Activated CD4-positive, alpha-beta memory T cell treated with anti-CD3 and anti-CD28 coated beads for 36 hours (primary cell): ENCODE measurements around the gene BNC2. TPM values are rescaled to one million over a fixed set of nuclear protein-coding genes. Genes with fewer than 3 reads are reported as not detected.

Source experiments
- CTCF ChIA-PET: fragments of 350-600 bp; sonication (Branson Sonifier 250); formaldehyde crosslinking; loops from one replicate; lab custom pipeline; 2021; ENCODE audit warnings: antibody characterized with exemption, inconsistent platforms; lab: Charles Lee
- POLR2A ChIA-PET: fragments of 350-600 bp; sonication (Branson Sonifier 250); formaldehyde crosslinking; loops from one replicate; lab custom pipeline; 2021; ENCODE audit warnings: antibody characterized with exemption; lab: Charles Lee
- DNase-seq: peaks from one replicate; pipeline ENCODE4 v3.0.0-alpha.2; 2020
- H3K27ac Mint-ChIP-seq: one replicate; pipeline ENCODE4 v1.8.0; 2021; ENCODE audit warnings: mixed read lengths
- H3K27me3 Mint-ChIP-seq: one replicate; pipeline ENCODE4 v1.8.0; 2021; ENCODE audit warnings: mixed read lengths
- H3K36me3 Mint-ChIP-seq: one replicate; pipeline ENCODE4 v1.8.0; 2021; ENCODE audit warnings: mixed read lengths
- H3K4me1 Mint-ChIP-seq: one replicate; pipeline ENCODE4 v1.8.0; 2021; ENCODE audit warnings: low read depth, mixed read lengths
- H3K4me3 Mint-ChIP-seq: one replicate; pipeline ENCODE4 v1.8.0; 2021; ENCODE audit warnings: mild to moderate bottlenecking, mixed read lengths
- H3K9me3 Mint-ChIP-seq: one replicate; pipeline ENCODE4 v1.8.0; 2021; ENCODE audit warnings: mixed read lengths
- intact Hi-C: fragments of 100-400 bp; cut with micrococcal nuclease; formaldehyde crosslinking; loops from one replicate; pipeline ENCODE4 v1.15.1; 2023
- total RNA-seq, 2 experiments: library from RNA; stranded (reverse); gene quantifications; one replicate each; pipeline ENCODE4 v1.2.3, GENCODE V29; 2021

The BNC2 gene
- total RNA-seq, 2 experiments from 2014 or later: not detected

DNA sequence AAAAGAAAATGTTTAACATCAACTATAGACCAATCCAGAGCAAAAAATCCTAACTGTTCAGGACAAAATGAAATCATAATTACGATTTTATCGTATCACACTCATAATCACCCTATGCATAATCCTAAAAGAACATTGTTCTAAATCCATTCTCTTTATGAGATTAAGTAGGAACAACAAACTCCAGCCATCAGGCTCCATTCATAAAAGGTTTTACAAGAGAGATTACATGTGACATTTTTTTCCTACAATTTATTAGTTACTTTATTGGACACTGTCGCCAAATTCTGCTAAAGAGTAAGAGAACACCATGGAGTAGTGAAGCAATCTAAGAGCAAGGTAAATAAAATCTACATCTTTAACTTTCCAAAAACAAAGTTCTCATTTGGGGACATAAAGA lies 198.0 kb downstream of the BNC2 start:
- Mint-ChIP-seq H3K4me3 (no peak overlapping the region), H3K27me3 (no peaks in the 10 kb centered on the region), H3K4me1 (no peaks in the 10 kb centered on the region), H3K9me3 (peaks cover 11% of the 10 kb centered on the region), H3K36me3 (no peaks in the 10 kb centered on the region), H3K27ac (no peak overlapping the region)
- ChIA-PET CTCF (no interaction called here), POLR2A (no interaction called here)
- no peak for DNase-seq
- intact Hi-C loops: no loop called here

DNA sequence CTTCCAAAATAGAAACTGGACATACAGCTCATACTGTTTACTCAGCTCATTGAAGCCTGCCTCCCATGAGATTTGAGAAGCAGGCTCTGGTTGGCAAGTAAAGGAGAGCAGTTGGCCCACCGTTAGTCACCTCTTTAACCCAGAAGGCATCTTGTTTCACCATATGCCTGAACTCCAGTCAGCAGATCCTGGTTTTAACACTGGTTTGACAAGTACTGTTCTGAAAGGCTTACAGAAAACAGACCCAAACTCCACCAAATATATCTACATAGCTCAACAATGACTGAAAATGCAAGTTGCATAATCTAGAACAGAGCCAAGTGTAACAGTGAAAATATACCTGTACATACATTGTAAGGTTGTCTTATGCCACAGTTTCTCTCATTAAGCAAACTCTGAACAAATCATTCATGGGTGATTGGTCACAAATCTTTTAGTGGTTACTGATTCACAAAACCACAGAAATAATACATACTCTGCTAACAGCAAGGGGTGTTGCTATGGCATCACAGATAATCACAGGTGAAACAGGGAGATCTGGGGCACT lies 198.8 kb downstream of the BNC2 start:
- no peaks in the 10 kb centered on the region for H3K4me1 Mint-ChIP-seq
- H3K36me3 Mint-ChIP-seq: no peaks in the 10 kb centered on the region
- no peak overlapping the region for H3K4me3 Mint-ChIP-seq
- H3K9me3 Mint-ChIP-seq: peaks cover 11% of the 10 kb centered on the region
- no peak overlapping the region for H3K27ac Mint-ChIP-seq
- POLR2A ChIA-PET: no interaction called here
- intact Hi-C loops: no loop called here
- DNase-seq: no peak
- CTCF ChIA-PET: no interaction called here
- H3K27me3 Mint-ChIP-seq: no peaks in the 10 kb centered on the region

DNA sequence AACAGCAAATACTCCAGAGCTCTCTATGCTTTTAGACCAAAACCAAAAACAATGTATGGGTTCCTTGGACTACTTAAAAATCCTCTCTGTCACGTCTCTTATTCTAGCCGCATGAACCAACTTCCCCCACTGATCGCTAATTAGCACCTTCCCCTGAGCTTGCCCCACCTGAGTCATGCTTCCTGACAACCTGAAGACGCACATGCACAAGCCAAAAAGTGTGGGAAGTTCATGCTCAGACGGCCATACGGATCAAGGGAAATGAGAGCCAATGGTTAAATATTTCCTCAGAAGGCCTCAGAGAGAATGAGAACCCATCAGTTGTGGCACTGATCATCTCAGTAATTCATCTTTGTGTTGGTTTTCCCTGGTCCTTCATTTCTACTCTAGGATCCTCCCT lies 199.7 kb downstream of the BNC2 start:
- H3K27ac Mint-ChIP-seq: no peak overlapping the region
- CTCF ChIA-PET: no interaction called here
- POLR2A ChIA-PET: no interaction called here

DNA sequence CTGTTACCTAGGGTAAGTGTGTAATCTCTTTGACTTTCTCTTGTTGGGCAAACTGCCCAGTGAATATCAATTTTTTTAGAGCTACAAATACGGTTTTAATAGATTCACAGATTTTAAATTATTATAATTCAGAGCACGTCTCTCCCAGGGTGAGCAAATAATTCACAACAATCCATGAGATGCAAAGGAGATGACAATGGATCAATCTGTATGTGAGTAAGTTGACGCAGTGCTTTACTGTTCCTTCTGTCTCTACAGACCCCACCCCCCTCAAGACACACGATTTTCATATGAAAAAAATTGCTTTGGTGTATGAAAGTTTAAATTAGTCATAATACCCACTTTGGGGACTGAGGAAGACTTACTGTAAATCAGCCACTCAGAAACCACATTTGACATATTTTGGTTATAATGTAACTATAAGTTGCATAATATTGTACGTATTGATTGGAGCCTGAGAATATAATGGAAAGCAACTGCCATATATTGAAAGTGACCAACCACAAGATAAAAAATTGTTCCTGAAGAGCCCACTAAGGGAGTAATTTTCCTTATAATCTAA lies 201.7 kb downstream of the BNC2 start:
- no peak overlapping the region for H3K4me3 Mint-ChIP-seq
- POLR2A ChIA-PET: no interaction called here
- CTCF ChIA-PET: no interaction called here
- no peak for DNase-seq
- no peaks in the 10 kb centered on the region for H3K4me1 Mint-ChIP-seq
- no peak overlapping the region for H3K27ac Mint-ChIP-seq
- H3K9me3 Mint-ChIP-seq: peaks cover 11% of the 10 kb centered on the region
- H3K36me3 Mint-ChIP-seq: no peaks in the 10 kb centered on the region
- H3K27me3 Mint-ChIP-seq: no peaks in the 10 kb centered on the region
- intact Hi-C loops: no loop called here

More for the DNA sequence above, 199.7 kb downstream of the BNC2 start:
- DNase-seq: no peak
- no peaks in the 10 kb centered on the region for H3K27me3 Mint-ChIP-seq
- H3K9me3 Mint-ChIP-seq: peaks cover 11% of the 10 kb centered on the region
- H3K4me3 Mint-ChIP-seq: no peak overlapping the region
- intact Hi-C loops: no loop called here
- no peaks in the 10 kb centered on the region for H3K36me3 Mint-ChIP-seq
- H3K4me1 Mint-ChIP-seq: no peaks in the 10 kb centered on the region

DNA sequence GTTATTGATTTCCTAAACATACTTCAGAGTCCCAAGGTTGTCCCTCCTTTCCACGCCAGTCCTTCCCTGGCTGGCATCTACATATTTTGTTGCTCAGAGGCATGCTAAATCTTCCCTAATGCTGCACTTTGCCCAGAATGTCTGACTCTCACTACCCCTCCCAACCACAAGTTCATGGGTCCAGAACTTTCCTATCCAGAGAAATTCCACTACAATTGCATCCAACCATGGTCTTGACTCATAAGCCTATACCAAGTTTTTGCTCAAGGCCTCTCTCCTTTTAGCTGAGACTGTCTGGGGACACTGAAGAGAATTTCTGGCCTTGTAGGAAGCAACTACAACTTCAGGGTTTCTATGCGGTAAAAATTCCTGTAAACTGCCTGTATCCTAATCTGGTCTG lies 206.3 kb downstream of the BNC2 start:
- ChIA-PET POLR2A (no interaction called here), CTCF (no interaction called here)
- Mint-ChIP-seq H3K27ac (no peak overlapping the region), H3K4me3 (no peak overlapping the region), H3K9me3 (peaks cover 10% of the 10 kb centered on the region), H3K36me3 (no peaks in the 10 kb centered on the region), H3K27me3 (no peaks in the 10 kb centered on the region), H3K4me1 (no peaks in the 10 kb centered on the region)
- intact Hi-C loops: no loop called here
- no peak for DNase-seq

DNA sequence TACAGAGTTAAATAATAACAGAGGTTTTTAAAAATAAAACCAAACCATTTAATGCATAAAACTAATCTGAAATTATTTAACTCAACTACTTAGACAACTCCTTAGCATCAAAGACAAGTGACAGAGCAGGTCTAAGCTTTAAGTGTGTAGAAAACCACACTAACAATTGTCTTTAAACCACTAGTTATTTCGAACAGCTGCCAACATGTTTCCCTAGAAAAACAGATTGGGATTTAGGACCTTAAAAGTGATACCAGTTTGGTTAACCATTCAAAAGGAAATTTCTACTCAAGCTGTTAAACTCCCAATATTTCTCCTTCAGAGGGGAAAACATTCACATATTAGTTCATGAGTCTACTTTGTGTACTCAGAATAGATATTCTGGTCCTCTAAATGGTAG lies 208.7 kb downstream of the BNC2 start:
- ChIA-PET POLR2A (no interaction called here), CTCF (no interaction called here)
- DNase-seq: no peak
- Mint-ChIP-seq H3K9me3 (peaks cover 3% of the 10 kb centered on the region), H3K36me3 (no peaks in the 10 kb centered on the region), H3K27ac (no peak overlapping the region), H3K4me3 (no peak overlapping the region), H3K4me1 (no peaks in the 10 kb centered on the region), H3K27me3 (no peaks in the 10 kb centered on the region)
- intact Hi-C loops: no loop called here

DNA sequence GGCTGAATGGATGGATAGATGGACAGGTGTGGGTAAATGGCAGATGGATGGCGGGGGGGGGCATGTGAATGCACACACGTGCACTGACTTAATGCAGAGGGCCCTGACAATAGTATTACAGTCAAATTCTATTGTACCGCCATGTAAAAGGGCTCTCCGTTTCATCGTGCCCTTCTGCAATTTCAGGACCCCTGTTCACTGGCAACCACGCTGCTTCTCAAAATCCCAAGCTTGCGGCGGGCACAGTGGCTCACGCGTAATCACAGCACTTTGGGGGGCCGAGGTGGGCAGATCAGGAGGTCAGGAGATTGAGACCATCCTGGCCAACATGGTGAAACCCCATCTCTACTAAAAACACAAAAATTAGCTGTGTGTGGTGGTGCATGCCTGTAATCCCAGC lies 211.4 kb downstream of the BNC2 start:
- ChIA-PET POLR2A (no interaction called here), CTCF (no interaction called here)
- H3K27ac Mint-ChIP-seq: no peak overlapping the region
- no peak overlapping the region for H3K4me3 Mint-ChIP-seq
- DNase-seq: no peak
- H3K36me3 Mint-ChIP-seq: no peaks in the 10 kb centered on the region
- intact Hi-C loops: no loop called here
- no peaks in the 10 kb centered on the region for H3K4me1 Mint-ChIP-seq
- H3K9me3 Mint-ChIP-seq: peaks cover 6% of the 10 kb centered on the region
- H3K27me3 Mint-ChIP-seq: no peaks in the 10 kb centered on the region

DNA sequence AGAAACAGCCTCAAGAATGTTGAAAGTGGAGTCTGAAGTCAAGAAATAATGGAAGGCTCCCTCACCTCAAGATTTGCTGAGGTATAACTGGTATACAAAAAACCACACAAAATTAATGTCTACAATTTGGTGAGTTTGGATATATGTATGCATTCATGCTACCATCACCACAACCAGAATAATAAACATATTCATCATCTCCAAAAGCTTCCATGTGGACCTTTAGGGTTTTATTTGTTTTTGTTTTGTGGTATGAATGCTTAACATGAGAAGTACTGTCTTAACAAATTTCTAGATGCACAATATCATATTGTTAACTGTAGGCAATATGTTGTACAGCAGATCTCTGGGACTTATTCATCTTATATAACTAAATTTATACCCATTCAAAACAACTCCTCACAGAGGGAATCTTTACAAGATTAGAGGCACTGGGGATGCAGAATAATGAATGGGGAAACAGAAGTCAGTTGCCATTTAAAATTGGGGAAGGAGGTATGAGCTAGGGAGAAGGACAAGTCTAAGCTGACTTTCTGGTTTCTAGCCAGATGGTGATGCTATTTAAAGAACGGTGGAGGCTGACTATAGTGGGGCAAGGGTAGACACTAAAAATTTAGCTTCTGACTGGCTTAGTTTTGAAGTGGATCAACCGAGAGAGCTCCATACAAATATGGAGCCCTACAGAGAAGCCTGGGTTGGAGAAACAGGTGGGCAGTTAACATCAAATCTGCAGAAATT lies 213.9 kb downstream of the BNC2 start:
- peaks cover 8% of the 10 kb centered on the region for H3K9me3 Mint-ChIP-seq
- no peak overlapping the region for H3K27ac Mint-ChIP-seq
- no peak overlapping the region for H3K4me3 Mint-ChIP-seq
- H3K36me3 Mint-ChIP-seq: no peaks in the 10 kb centered on the region
- ChIA-PET POLR2A (no interaction called here), CTCF (no interaction called here)
- intact Hi-C loops: no loop called here
- no peaks in the 10 kb centered on the region for H3K4me1 Mint-ChIP-seq
- DNase-seq: no peak
- no peaks in the 10 kb centered on the region for H3K27me3 Mint-ChIP-seq

DNA sequence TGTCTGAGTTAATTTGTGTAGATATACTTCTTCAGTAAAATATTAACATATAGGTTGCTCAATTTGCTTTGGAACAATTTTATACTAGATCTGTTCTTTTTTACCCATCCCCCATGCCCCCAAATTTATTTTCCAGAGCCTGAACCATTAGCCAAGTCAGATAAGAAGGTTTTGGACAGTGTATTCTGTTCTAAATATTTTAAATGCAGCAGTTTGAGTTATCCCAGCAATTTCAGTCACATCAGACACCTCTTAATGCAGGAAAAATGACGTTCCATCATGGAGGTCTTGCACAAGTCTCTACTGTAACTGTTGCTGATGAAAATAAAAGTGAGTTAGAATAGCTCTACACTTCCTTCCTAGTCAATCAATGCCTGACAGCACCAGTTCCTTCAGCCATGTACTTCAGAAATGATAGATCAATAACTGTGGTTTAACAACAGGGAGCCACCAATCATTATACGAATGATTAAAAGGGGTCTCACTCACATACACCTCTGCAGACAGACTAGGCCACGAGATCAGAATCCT lies 215.8 kb downstream of the BNC2 start:
- POLR2A ChIA-PET: no interaction called here
- H3K9me3 Mint-ChIP-seq: peaks cover 7% of the 10 kb centered on the region
- CTCF ChIA-PET: no interaction called here

DNA sequence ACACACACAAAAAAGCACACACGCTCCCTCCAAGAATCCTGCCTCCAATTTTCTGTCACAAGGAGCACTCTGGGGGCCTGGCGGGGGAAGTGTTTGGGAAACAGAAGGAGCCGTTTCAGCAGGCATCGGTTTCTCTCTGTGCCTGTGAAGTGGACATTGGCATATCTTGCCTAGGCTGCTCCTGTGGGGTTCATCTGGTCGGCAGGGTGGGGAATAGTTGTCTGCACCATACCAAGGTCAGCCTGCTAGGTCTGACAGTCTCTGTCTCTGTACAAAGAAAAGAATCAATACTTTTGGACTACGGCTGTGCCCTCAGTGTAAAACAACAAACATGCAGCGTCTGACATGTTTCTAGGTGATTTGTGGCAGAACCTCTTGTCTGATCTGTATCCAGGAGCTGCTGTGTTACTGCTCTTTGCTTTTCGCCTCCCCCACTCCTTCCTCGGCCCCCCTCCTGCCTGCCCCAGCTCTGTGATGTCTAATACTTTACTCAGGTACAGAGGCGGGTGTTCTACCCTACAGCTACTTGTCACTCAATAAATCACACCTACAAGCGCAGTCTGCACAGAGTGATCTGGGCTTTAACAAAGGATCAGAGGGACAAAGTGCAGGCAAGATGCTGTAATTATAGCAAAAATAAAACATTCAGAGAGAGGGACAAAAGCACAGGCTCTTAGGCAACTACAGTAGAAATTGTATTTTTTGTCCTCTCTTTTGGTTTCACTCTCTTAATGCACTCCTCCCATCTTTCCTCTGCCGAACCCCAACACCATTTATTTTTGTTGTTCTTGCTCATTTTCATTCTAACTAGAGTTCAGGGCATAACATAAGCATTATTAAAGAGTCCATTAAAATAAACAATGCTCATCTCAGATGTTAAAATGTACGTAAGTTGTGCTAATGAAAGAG lies 216.7 kb downstream of the BNC2 start:
- CTCF ChIA-PET: no interaction called here
- POLR2A ChIA-PET: no interaction called here
- H3K27ac Mint-ChIP-seq: no peak overlapping the region
- intact Hi-C loops: no loop called here
- H3K36me3 Mint-ChIP-seq: no peaks in the 10 kb centered on the region
- no peaks in the 10 kb centered on the region for H3K4me1 Mint-ChIP-seq
- peaks cover 5% of the 10 kb centered on the region for H3K9me3 Mint-ChIP-seq
- no peak overlapping the region for H3K4me3 Mint-ChIP-seq
- H3K27me3 Mint-ChIP-seq: no peaks in the 10 kb centered on the region
- DNase-seq: no peak

More for the DNA sequence above, 215.8 kb downstream of the BNC2 start:
- no peaks in the 10 kb centered on the region for H3K4me1 Mint-ChIP-seq
- H3K36me3 Mint-ChIP-seq: no peaks in the 10 kb centered on the region
- no peak for DNase-seq
- intact Hi-C loops: no loop called here
- no peak overlapping the region for H3K4me3 Mint-ChIP-seq
- H3K27me3 Mint-ChIP-seq: no peaks in the 10 kb centered on the region
- no peak overlapping the region for H3K27ac Mint-ChIP-seq

DNA sequence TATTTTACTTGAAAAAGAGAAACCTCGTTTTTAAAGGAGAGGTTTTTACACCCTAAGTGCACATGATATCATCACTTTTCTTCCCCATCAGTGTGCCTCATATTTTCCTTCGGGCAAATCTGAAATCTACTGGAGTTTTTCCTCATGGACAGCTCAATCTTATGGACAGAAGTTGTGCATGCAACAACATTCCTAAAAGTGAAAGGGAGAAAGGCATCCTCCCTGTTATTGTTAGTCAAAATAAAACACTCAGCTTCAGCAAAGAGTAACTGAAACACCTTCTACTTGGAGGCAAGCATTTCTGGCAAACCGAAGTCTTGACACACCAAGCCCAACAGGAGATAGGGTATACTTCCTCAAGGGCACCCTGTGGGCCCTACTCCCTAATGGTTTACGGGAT lies 217.9 kb downstream of the BNC2 start:
- ChIA-PET CTCF (no interaction called here), POLR2A (no interaction called here)
- Mint-ChIP-seq H3K36me3 (no peaks in the 10 kb centered on the region), H3K4me1 (no peaks in the 10 kb centered on the region), H3K9me3 (peaks cover 12% of the 10 kb centered on the region), H3K27ac (no peak overlapping the region), H3K4me3 (no peak overlapping the region), H3K27me3 (no peaks in the 10 kb centered on the region)
- intact Hi-C loops: no loop called here
- DNase-seq: no peak

DNA sequence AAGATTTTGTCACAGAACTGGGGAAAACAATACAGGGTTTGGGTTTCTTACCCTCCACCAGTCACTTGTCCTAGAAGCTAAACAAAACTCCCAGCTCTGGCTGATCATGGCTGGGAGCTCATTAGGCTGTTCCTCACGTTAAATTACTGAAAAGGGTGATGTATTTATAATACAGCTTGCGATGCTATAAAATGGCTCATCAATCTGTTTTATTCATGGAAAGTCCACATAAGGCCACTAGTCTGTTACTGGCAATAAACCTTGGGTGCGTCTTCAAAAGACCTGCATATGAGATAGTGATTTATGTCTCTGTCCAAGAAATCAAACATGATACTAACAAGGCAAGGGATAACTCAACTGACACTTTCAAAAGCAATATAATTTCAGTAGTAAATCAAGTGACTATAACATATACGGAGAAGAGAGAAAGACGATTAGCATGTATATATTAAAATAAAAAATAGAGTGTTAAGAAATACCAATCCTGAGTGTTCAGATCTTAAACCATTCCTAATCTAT lies 219.0 kb downstream of the BNC2 start:
- Mint-ChIP-seq H3K27me3 (no peaks in the 10 kb centered on the region), H3K27ac (no peak overlapping the region), H3K4me3 (no peak overlapping the region), H3K9me3 (peaks cover 12% of the 10 kb centered on the region), H3K4me1 (no peaks in the 10 kb centered on the region), H3K36me3 (no peaks in the 10 kb centered on the region)
- POLR2A ChIA-PET: interaction anchor here (0.6 kb wide), 1 partner anchor 72 kb away, joined by 3 read pairs; no protein-coding TSS in a partner anchor
- intact Hi-C loops: no loop called here
- DNase-seq: no peak
- CTCF ChIA-PET: interaction anchor here (0.6 kb wide), 1 partner anchor 16 kb away, joined by 3 read pairs; no protein-coding TSS in a partner anchor
